HL-60/S4 (cell line): ENCODE results near the gene VAMP5.
"Not testable (repeated sequence)": the region's sequence is repeated elsewhere in the genome, so short reads cannot be mapped to it uniquely, and the experiment has no call there.

Experiments
- in situ Hi-C: fragments of 300-500 bp; cut with MboI; formaldehyde crosslinking; loops from 2 replicates; pipeline ENCODE4 v1.14.3; 2022; ENCODE audit warnings: low sequenced_read_pairs

VAMP5 gene

GRCh38 chr2:85549826-85550225 lies 34.4 kb upstream of the VAMP5 start:
- in situ Hi-C loops = loop anchor here (5.0 kb wide), 1 partner anchor 133 kb away; the partner anchor contains the start of gene SH2D6

DNA sequence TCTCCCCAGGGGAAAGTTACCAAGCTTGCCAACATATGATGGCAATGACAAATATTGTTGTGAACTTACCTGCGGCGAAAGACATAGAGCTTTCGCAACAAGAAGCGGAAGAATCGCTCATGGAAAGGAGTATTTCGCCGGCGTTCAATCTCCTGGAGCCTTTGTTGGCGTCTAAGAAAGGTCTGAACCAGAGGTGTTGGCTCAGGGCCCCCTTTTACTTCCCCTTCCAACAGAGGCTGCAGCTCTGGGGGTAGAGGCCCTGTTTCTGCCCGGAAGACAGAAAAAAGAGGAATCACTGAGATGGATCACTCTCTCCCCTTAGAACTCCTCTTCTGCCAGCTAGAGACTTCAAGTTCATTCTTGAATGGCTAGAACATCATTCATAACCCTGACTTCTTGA lies 33.7 kb upstream of the VAMP5 start:
- in situ Hi-C loops = loop anchor here (5.0 kb wide), 1 partner anchor 133 kb away; the partner anchor contains the start of gene SH2D6

DNA sequence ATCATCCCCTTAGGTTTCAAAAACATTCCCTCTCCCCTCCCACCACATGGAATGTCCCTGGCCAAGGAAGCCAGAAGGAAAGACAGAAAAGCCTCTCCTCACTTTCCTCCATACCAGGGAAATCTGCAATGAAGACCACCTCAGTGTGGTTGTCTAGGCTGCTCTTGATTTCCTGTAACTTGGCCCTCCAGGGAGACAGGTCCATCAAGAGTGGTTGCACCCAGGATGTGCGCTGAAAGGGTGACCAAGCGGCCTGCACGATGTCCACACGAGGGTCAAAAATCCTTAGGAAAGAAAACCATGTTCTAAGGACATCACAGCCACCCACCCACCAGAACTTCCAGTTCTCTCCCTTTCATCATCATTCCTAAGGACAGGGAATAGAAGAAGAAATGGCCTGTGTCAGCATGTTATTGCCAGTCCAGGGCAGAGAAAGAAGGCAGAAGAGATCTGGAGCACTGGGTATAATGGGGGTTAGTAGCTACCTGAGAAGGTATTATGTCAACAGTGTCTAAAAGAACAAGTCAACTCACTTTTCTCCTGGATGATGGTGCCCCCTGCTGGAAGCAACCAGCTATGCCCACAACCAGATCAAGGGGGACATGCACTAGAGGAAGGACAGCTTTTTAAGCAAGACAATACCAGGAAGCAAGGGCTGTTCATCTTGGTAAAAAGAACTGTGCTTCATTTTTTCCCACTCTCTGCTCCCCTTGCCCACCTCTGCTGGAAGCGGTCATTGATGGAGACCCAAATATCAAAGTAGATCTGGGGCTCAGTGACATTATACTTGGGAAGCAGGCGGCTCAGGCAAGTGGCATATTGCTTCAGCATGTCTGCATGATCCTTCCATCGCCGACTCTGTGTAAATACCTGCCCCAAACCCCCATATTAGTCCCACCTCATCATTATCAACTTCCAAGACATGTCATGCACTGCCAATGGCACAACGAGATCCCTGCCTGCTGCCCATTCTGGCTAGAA lies 32.2 kb upstream of the VAMP5 start:
- in situ Hi-C loops = loop anchor here (5.0 kb wide), 1 partner anchor 135 kb away; the partner anchor contains the start of gene SH2D6

DNA sequence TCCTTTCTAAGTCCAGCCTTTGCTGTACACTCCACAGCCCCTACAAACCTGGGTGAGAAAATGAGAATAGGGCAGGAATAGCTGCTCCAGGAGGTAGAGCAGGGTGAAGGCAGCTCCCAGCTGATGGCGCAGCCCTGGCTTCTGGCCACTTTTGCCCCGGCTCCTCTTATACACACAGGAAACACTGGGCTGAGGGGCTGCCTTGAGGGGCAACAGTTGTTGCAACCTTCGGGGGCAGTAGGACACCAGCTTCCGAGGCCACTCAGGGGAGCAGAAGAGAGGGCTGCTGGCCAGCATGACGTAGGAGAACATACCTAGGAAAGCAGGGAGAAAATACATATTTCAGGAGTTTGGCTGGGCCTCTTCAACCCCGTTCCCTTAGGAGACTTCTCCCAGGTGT lies 31.0 kb upstream of the VAMP5 start:
- in situ Hi-C loops = loop anchor here (5.0 kb wide), 1 partner anchor 136 kb away; the partner anchor contains the start of gene SH2D6

DNA sequence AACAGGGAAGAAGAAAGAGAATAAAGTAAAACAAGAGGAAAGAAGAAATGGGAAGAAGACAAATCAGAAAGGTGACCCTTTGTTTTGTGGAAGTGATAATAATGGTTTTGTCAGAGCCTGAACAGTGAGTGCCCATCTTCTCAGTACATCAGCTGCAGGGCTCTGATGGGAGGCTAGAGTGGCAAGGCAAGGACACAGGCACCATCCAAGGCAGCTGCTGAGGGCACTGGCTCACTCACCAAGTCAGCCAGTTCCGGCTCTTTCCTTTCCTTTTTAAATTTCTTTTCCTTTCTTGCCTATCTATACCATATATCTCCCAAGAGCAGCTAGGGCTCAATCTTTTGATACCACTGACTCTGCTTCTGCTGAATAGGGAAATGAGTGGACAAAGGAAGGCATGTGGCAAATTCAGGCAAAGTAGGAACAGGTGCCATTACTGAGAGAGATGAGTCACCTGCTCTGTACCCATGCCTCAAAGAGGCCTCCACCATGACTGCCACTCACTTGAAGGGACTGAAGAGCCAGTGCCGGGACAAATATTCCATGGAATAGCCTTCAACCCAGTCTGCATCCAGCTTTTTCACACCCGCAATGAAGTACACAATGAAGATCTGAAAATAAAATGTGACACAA lies 29.1 kb upstream of the VAMP5 start:
- in situ Hi-C loops = loop anchor here (5.0 kb wide), 1 partner anchor 138 kb away; the partner anchor contains the start of gene SH2D6

DNA sequence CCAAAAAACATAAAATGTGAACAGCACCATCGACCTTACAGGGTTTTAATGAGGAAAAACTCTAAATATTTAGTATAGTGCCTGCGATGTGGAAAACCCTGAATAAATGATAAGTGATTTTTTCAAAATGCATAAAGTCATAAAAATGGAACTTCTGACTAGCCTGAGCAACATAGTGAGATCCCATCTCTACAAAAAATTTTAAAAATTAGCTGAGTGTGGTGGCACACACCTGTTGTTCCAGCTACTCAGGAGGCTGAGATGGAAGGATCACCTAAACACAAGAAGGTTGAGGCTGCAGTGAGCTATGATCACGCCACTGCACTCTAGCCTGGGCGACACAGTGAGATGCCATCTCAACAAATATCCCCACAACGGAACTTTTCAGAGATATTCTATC lies 27.1 kb upstream of the VAMP5 start:
- in situ Hi-C loops = no loop called here

GRCh38 chr2:85558160-85558559 lies 26.1 kb upstream of the VAMP5 start:
- in situ Hi-C loops = no loop called here

GRCh38 chr2:85560403-85560726 lies 23.9 kb upstream of the VAMP5 start:
- in situ Hi-C loops = not testable (repeated sequence)

DNA sequence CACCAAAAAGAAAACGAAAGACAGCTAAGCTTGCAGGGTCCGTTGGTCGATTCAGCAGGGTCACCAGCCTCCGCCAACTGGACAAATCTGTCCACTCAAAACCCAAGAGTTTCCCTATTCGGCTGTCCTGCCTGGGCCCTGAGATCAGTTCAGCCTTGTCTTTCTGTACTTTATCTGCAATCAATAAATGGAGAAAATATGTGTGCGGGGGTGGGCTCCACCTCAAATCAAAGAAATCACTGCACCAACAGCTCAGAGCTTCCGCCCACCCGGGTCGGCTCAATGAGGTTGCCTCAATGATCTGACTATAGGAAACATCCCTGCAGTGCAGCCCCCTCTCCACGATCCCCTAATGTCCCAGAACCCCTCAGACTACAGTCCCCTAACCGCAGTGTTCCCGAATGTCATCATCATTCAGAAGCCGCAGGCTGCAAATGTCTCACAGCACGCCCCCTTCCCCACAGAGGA lies 23.4 kb upstream of the VAMP5 start:
- in situ Hi-C loops = no loop called here

DNA sequence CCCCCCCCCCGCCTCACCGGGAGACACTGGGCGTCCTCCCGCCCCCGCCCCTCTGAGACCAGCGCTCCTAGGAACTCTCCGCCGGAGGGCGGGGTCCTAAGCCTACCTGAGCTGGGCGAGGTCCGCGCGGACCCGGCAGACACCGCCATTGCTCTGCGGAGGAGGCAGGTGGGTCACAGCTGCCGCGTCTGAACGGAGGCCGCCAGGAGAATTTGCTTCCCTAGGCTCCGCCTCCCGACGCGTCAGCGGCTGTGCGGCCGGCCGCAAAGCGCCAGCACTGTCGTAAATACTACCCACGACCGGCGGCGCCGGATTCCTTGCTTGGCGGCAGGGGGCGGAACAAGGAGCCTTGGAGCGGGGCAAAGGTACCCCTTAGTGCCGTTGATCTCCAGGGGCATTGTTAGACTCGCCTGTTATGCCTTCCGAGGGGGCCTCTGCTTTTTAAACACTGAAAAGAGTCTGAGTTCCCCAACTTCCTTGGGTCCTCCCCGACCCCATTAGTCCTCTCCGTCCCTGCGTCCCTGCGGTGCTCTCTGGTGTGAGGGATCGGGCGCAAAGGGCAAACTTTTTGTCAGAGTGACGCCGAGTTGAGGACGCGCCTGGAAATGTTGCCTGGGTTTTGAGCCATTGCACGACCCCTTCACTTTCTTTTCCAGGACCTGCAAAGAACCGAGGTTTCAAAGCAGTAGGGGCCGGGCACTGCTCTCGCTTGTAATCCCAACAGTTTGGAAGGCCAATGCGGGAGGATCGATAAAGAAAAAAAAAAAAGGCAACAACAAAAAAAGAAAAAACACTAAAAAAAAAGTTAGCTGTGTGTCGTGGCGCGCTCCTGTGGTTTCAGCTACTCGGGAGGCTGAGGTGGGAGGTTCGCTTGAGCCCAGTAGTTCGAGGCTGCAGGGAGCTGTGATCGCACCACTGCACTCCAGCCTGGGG lies 22.7 kb upstream of the VAMP5 start, which contains the start of gene GGCX:
Gene GGCX, minus strand, starts transcription at position 214 of the 933 bp plus-strand sequence. Its CDS starts 65 bp downstream, at position 149.
- in situ Hi-C loops = no loop called here

DNA sequence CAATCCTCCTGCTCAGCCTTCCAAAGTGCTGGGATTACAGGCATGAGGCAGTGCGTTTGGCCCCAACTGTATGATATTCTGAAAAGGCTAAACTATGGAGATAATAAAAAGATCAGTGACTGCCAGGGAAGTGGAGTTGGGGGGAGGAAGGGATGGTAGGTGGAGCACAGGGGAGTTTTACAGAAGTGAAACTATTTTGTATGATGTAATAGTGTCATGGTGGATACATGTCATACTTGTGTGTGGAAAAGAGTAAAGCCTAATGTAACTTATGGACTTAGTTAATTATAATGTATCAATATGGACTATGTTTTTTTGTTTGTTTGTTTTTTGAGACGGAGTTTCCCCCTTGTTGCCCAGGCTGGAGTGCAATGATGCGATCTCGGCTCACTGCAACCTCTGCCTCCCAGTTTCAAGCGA lies 20.1 kb upstream of the VAMP5 start:
- in situ Hi-C loops = no loop called here

GRCh38 chr2:85566265-85566664 lies 18.0 kb upstream of the VAMP5 start:
- in situ Hi-C loops = no loop called here

DNA sequence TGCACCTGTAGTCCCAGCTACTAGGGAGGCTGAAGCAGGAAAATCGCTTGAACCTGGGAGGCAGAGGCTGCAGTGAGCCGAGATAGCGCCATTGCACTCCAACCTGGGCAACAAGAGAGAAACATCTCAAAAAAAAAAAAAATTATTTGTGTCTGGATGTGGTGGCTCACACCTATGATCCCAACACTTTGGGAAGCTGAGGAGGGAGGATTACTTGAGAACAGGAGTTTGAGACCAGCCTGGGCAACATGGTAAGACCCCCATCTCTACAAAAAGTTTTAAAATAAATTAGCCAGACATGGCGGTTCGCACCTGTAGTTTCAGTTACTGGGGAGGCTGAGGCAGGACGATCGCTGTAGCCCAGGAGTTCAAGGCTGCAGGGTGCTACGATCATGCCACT lies 8.5 kb upstream of the VAMP5 start:
- in situ Hi-C loops = no loop called here

DNA sequence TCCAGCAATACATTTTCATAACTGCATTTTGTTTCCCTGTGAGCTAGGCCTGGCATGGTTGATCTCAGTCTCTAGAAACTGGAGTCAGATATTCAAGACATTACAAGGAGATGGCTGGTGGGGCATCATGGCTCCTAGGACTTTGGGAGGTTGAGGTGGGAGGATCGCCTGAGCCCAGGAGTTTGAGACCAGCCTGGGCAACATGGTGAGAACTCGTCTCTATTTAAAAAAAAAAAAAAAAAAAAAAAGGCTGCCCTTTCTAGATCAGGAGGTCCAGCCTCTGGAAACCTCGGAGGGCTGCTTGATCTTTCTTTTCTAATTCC lies 7.2 kb upstream of the VAMP5 start:
- in situ Hi-C loops = no loop called here

- in situ Hi-C loops = no loop called here
Measured at GRCh38 chr2:85577386-85578242, 6.6 kb upstream of the VAMP5 start, which contains the start of gene VAMP8. VAMP8 (plus strand) TSS chr2:85577586; CDS start chr2:85577647, 61 bp downstream.

- in situ Hi-C loops = no loop called here
Measured at GRCh38 chr2:85578243-85579180, 5.7 kb upstream of the VAMP5 start.

DNA sequence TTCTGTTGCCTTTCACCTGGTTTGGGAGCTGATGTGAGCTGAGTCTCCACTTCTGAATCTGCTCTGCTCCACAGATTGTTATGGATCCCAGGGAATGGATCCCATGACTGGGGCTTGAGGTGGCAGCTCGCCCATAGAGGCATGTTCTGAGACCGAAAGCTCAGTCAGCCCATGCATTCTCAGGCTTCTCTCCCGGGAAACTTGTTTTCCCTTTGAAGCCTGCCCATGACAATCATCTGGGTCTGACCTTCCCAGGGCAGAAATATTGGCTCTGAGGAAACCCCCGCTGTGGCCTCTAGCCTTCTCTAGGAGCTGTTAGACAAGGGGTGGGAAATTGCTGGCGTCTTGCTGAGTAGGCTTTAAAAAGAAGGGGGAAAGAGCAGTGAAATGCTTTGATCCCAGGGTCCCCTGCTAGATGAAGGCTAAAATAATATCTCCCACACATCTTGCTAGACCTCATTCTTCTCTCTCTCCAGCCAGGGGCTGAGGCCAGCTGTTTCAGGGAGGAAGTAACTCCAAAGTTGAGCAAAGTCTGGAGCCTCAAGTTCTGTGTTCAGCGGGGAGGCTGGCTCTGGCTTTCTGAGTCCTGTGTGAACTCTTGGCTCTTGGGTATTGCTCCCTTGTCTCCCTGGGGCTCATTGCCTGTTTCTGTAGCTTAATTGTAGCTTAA lies 4.8 kb upstream of the VAMP5 start:
- in situ Hi-C loops = no loop called here

GRCh38 chr2:85580206-85580605 lies 4.0 kb upstream of the VAMP5 start:
- in situ Hi-C loops = no loop called here
